ENCODE data around the gene TMEM25.

The TMEM25 gene

GRCh38 chr11:118531597-118532084 lies 649 bp downstream of the TMEM25 start:
- H3K4me3 ChIP-seq (ENCODE audit: low read depth, low read length): peak overlapping the region; percentile 80
- DNase-seq (ENCODE audit: low read depth): no peak
- in situ Hi-C loops (cut with HindIII; ENCODE audit: low sequenced_read_pairs): no loop called here
- TF ChIP-seq CTCF (IDR thresholded peaks at IDR 0.05; ENCODE audit: low read depth, low read length, missing control alignments): no peak

- H3K4me3 ChIP-seq (ENCODE audit: low read depth, low read length): peak overlapping the region; percentile 80
- TF ChIP-seq CTCF (IDR thresholded peaks at IDR 0.05; ENCODE audit: low read depth, low read length, missing control alignments): no peak
- no peak for DNase-seq (ENCODE audit: low read depth)
- in situ Hi-C loops (cut with HindIII; ENCODE audit: low sequenced_read_pairs): no loop called here
Observed at GRCh38 chr11:118532091-118532490, 1.1 kb downstream of the TMEM25 start.

GRCh38 chr11:118532852-118533768 lies 2.1 kb downstream of the TMEM25 start:
- in situ Hi-C loops (cut with HindIII; ENCODE audit: low sequenced_read_pairs): no loop called here
- H3K4me3 ChIP-seq (ENCODE audit: low read depth, low read length): no peak overlapping the region
- no peak for DNase-seq (ENCODE audit: low read depth)
- TF ChIP-seq CTCF (IDR thresholded peaks at IDR 0.05; ENCODE audit: low read depth, low read length, missing control alignments): no peak

- TF ChIP-seq CTCF (IDR thresholded peaks at IDR 0.05; ENCODE audit: low read depth, low read length, missing control alignments): no peak
- in situ Hi-C loops (cut with HindIII; ENCODE audit: low sequenced_read_pairs): no loop called here
- no peak overlapping the region for H3K4me3 ChIP-seq (ENCODE audit: low read depth, low read length)
Observed at GRCh38 chr11:118533769-118534729, 3.1 kb downstream of the TMEM25 start.

GRCh38 chr11:118535261-118535660 lies 4.3 kb downstream of the TMEM25 start:
- H3K4me3 ChIP-seq (ENCODE audit: low read depth, low read length): no peak overlapping the region
- TF ChIP-seq CTCF (IDR thresholded peaks at IDR 0.05; ENCODE audit: low read depth, low read length, missing control alignments): no peak
- in situ Hi-C loops (cut with HindIII; ENCODE audit: low sequenced_read_pairs): no loop called here
- DNase-seq (ENCODE audit: low read depth): no peak

More at GRCh38 chr11:118533769-118534729, 3.1 kb downstream of the TMEM25 start:
- no peak for DNase-seq (ENCODE audit: low read depth)

- no peak for TF ChIP-seq CTCF (IDR thresholded peaks at IDR 0.05; ENCODE audit: low read depth, low read length, missing control alignments)
- in situ Hi-C loops (cut with HindIII; ENCODE audit: low sequenced_read_pairs): no loop called here
- no peak overlapping the region for H3K4me3 ChIP-seq (ENCODE audit: low read depth, low read length)
- no peak for DNase-seq (ENCODE audit: low read depth)
Observed at GRCh38 chr11:118536726-118537125, 5.7 kb downstream of the TMEM25 start.

Data from astrocyte of the cerebellum (primary cell).